Panc1 (cell line): Measurements from ENCODE around the gene GATA5. TPM values are rescaled to one million over a fixed set of nuclear protein-coding genes. Genes with fewer than 3 reads are reported as not detected.
A peak's percentile ranks its signal among the peaks of the same experiment; 100 is the strongest.

Experiments used
- ATAC-seq: fragments of 200-7000 bp; cut with Tn5 transposase; 2 replicates; pipeline ENCODE4 v1.9.1; 2020; ENCODE audit warnings: mild to moderate bottlenecking, moderate library complexity
- BruUV-seq: library from RNA; stranded (reverse); fragments of 400-500 nt; replicated peaks from 2 replicates; lab custom pipeline; 2021; lab: Mats Ljungman, UMichigan
- CTCF ChIA-PET: fragments of 300-600 bp; sonication (Branson Sonifier 250); formaldehyde crosslinking; loops from one replicate; lab custom pipeline; 2022; ENCODE audit warnings: antibody characterized with exemption; lab: Charles Lee
- POLR2A ChIA-PET: fragments of 300-600 bp; sonication (Branson Sonifier 250); formaldehyde crosslinking; loops from one replicate; lab custom pipeline; 2022; ENCODE audit warnings: antibody characterized with exemption; lab: Charles Lee
- DNase-seq: peaks from one replicate; pipeline ENCODE4 v3.0.0-alpha.2; 2010; ENCODE audit warnings: low read depth, low spot score
- H3K27ac ChIP-seq: 2 replicates; pipeline ENCODE4 v1.5.1; 2011; ENCODE audit warnings: mild to moderate bottlenecking, low read length, inconsistent platforms
- H3K27me3 ChIP-seq: fragments of 200-500 bp; sonication (Bioruptor generic); 2 replicates; pipeline ENCODE4 v1.6.0; 2014; ENCODE audit warnings: low read length, inconsistent platforms; ENCODE audit not compliant: control insufficient read depth, insufficient read depth
- H3K36me3 ChIP-seq: fragments of 200-500 bp; sonication (Bioruptor generic); 2 replicates; pipeline ENCODE4 v1.5.1; 2014; ENCODE audit warnings: inconsistent platforms, mild to moderate bottlenecking, low read length, moderate library complexity; ENCODE audit not compliant: control insufficient read depth, insufficient read depth
- H3K4me1 ChIP-seq: 2 replicates; pipeline ENCODE4 v1.5.1; 2011; ENCODE audit warnings: inconsistent platforms, mild to moderate bottlenecking, low read length, moderate library complexity; ENCODE audit not compliant: control insufficient read depth, insufficient read depth
- H3K4me3 ChIP-seq, 2 experiments: 2 replicates each; pipeline ENCODE4 v1.5.1; 2011 to 2012; ENCODE audit warnings: low read depth in 2 of 2, low read length in 2 of 2, mild to moderate bottlenecking in 2 of 2, inconsistent platforms in 1 of 2, moderate library complexity in 1 of 2
- H3K9me3 ChIP-seq: fragments of 200-500 bp; sonication (Bioruptor generic); 2 replicates; pipeline ENCODE4 v1.5.1; 2014; ENCODE audit warnings: low read depth, mild to moderate bottlenecking, inconsistent platforms, low read length, moderate library complexity; ENCODE audit not compliant: control insufficient read depth, insufficient read depth
- CTCF ChIP-seq: fragments of 450-650 bp; IDR thresholded peaks from 2 replicates; pipeline ENCODE4 v1.5.1; 2017; ENCODE audit warnings: mild to moderate bottlenecking
- POLR2AphosphoS5 ChIP-seq: IDR thresholded peaks from 2 replicates; pipeline ENCODE4 v1.6.1; 2012; ENCODE audit warnings: mild to moderate bottlenecking, low read depth, low read length, moderate library complexity
- REST ChIP-seq, 2 experiments: IDR thresholded peaks; 2 replicates each; pipeline ENCODE4 v1.6.1; 2011 to 2012; ENCODE audit warnings: low read depth in 2 of 2, control low read depth in 1 of 2, low read length in 1 of 2, mild to moderate bottlenecking in 1 of 2, moderate library complexity in 1 of 2; ENCODE audit not compliant: insufficient read depth in 1 of 2
- SIN3A ChIP-seq: IDR thresholded peaks from 2 replicates; pipeline ENCODE4 v1.6.1; 2012; ENCODE audit warnings: low read depth, mild to moderate bottlenecking, low read length, moderate library complexity, borderline replicate concordance; ENCODE audit not compliant: insufficient read depth
- TCF7L2 ChIP-seq: IDR thresholded peaks from 2 replicates; pipeline ENCODE4 v1.6.1; 2011; ENCODE audit warnings: mild to moderate bottlenecking, low read depth, low read length, inconsistent platforms
- in situ Hi-C: cut with HindIII; loops from 2 replicates; pipeline ENCODE4 v1.10.0; 2016; ENCODE audit warnings: low sequenced_read_pairs, low pct_unique_long_range_greater_than_20kb
- intact Hi-C: fragments of 100-400 bp; cut with micrococcal nuclease; formaldehyde crosslinking; loops from one replicate; pipeline ENCODE4 v1.10.0; 2022; ENCODE audit not compliant: unreplicated experiment
- total RNA-seq: library from RNA; stranded (reverse); gene quantifications from one replicate; pipeline ENCODE4 v1.2.1, GENCODE V29; 2021; ENCODE audit not compliant: unreplicated experiment

Gene GATA5
- total RNA-seq, 1 experiment from 2014 or later: 53.2 TPM

- in situ Hi-C loops (no loop called here), intact Hi-C loops (no loop called here)
- POLR2A ChIA-PET: no interaction called here
- H3K27me3 ChIP-seq: no peaks in the 10 kb centered on the region
- no peaks in the 10 kb centered on the region for H3K9me3 ChIP-seq
- H3K36me3 ChIP-seq: no peaks in the 10 kb centered on the region
- CTCF ChIA-PET: no interaction called here
- H3K4me3 ChIP-seq: no peak overlapping the region
- TF ChIP-seq REST (IDR thresholded peaks at IDR 0.05; ENCODE audit: insufficient read depth in 1 of 2, low read depth in 2 of 2, low read length in 1 of 2): no peak
- TF ChIP-seq POLR2AphosphoS5: no peak
- TF ChIP-seq TCF7L2: no peak
- TF ChIP-seq CTCF: no peak
- TF ChIP-seq SIN3A: no peak
- no peak for DNase-seq
- H3K4me1 ChIP-seq: peaks cover 89% of the 10 kb centered on the region
- H3K27ac ChIP-seq: peak overlapping the region; percentile 84
- ATAC-seq: no peak
- BruUV-seq: no TSS peak
Measured at GRCh38 chr20:62486484-62486883, 10.7 kb upstream of the GATA5 start.

- CTCF ChIA-PET: no interaction called here
- DNase-seq (no peak), ATAC-seq (no peak)
- Histone ChIP-seq H3K27ac (peak overlapping the region; percentile 84), H3K4me3 (no peak overlapping the region), H3K36me3 (no peaks in the 10 kb centered on the region), H3K27me3 (no peaks in the 10 kb centered on the region), H3K4me1 (peaks cover 97% of the 10 kb centered on the region), H3K9me3 (no peaks in the 10 kb centered on the region)
- POLR2A ChIA-PET: no interaction called here
- intact Hi-C loops (no loop called here), in situ Hi-C loops (no loop called here)
- no peak for TF ChIP-seq REST (IDR thresholded peaks at IDR 0.05; ENCODE audit: insufficient read depth in 1 of 2, low read depth in 2 of 2, low read length in 1 of 2)
- TF ChIP-seq TCF7L2: no peak
- TF ChIP-seq SIN3A: no peak
- TF ChIP-seq CTCF: no peak
- TF ChIP-seq POLR2AphosphoS5: no peak
- BruUV-seq: no TSS peak
Measured at GRCh38 chr20:62485701-62486089, 9.9 kb upstream of the GATA5 start.
